GM06990 (cell line): ENCODE results near the gene GABRR3.
A peak's percentile ranks its signal among the peaks of the same experiment; 100 is the strongest.

Experiments
- DNase-seq: peaks from one replicate; pipeline ENCODE4 v3.0.0-alpha.2; 2011; ENCODE audit not compliant: insufficient read length; ENCODE audit errors: extremely low read depth
- H3K27me3 ChIP-seq: replicated peaks from 2 replicates; pipeline ENCODE4 v1.6.0; 2011; ENCODE audit warnings: low read length; ENCODE audit not compliant: control insufficient read depth, insufficient read depth
- H3K36me3 ChIP-seq: 2 replicates; pipeline ENCODE4 v1.5.1; 2011; ENCODE audit warnings: low read length; ENCODE audit not compliant: control insufficient read depth, insufficient read depth
- H3K4me3 ChIP-seq: replicated peaks from 2 replicates; pipeline ENCODE4 v1.5.1; 2011; ENCODE audit warnings: low read depth, mild to moderate bottlenecking, control low read depth, low read length
- CTCF ChIP-seq: IDR thresholded peaks from 2 replicates; pipeline ENCODE4 v1.5.1; 2011; ENCODE audit warnings: low read length, control low read depth, mild to moderate bottlenecking, inconsistent platforms; ENCODE audit not compliant: insufficient read depth, poor library complexity, severe bottlenecking

GABRR3 gene

DNA sequence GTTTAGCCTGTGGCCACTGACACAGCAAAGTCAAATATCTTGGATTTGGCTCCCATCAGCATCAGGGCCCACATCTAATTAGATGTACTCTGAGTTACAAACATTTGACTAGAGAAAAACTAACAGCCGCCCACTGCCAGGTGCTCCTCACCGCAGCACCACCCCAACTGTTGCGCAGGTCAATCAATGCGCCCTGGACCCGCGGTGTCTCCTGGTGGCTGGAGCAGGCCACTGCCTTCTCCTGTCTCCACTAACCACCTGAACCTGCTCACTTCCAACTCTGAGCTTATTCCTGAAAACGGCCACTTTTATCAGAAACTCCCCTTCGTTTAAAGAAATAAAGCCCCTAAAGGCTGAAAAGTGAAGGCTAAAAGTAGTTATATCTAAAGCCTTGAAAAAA lies 67.1 kb downstream of the GABRR3 start:
- no peak for DNase-seq
- peaks cover 2% of the 10 kb centered on the region for H3K36me3 ChIP-seq
- peak; percentile 17 for TF ChIP-seq CTCF
- no peaks in the 10 kb centered on the region for H3K27me3 ChIP-seq
- H3K4me3 ChIP-seq, result no peak overlapping the region

GRCh38 chr3:97960993-97961766 lies 73.9 kb downstream of the GABRR3 start:
- no peak for DNase-seq
- Histone ChIP-seq H3K4me3 (no peak overlapping the region), H3K36me3 (peaks cover 11% of the 10 kb centered on the region), H3K27me3 (no peaks in the 10 kb centered on the region)
- no peak for TF ChIP-seq CTCF

- H3K27me3 ChIP-seq, result no peaks in the 10 kb centered on the region
- H3K36me3 ChIP-seq, result peaks cover 9% of the 10 kb centered on the region
- no peak for DNase-seq
- no peak overlapping the region for H3K4me3 ChIP-seq
- no peak for TF ChIP-seq CTCF
Measured at GRCh38 chr3:97960551-97960950, 74.6 kb downstream of the GABRR3 start.

GRCh38 chr3:97959872-97960271 lies 75.2 kb downstream of the GABRR3 start:
- no peak for TF ChIP-seq CTCF
- H3K4me3 ChIP-seq, result no peak overlapping the region
- DNase-seq, result no peak
- H3K36me3 ChIP-seq, result peaks cover 9% of the 10 kb centered on the region
- no peaks in the 10 kb centered on the region for H3K27me3 ChIP-seq

DNA sequence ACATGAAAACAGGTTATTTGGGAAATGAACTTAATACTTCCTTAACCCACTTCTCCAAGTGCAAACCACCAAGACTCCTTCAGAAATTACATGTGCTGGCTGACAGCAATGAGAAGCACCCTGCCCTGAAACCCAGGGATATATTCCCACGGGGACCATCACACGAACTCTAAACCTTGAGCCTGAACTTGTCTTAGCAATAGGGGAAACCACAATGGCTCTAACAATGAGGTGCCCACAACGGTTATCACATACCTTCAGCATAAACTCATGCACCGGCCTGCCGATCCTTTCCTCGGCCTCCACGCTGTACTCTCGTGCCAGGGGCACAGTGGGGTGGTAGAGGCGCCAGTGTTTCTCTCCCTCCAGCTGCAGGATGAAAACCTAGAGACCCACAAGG lies 76.3 kb downstream of the GABRR3 start:
- no peak for DNase-seq
- Histone ChIP-seq H3K4me3 (no peak overlapping the region), H3K27me3 (no peaks in the 10 kb centered on the region), H3K36me3 (peaks cover 12% of the 10 kb centered on the region)
- no peak for TF ChIP-seq CTCF
